ENCODE measurements around the gene AFF4. TPM values are rescaled to one million over a fixed set of nuclear protein-coding genes. Genes with fewer than 3 reads are reported as not detected.
A peak's percentile ranks its signal among the peaks of the same experiment; 100 is the strongest.

AFF4 gene
- total RNA-seq, 1 donor from 2014 or later: 69.9 TPM

GRCh38 chr5:132943362-132944022 is 19.9 kb downstream of the AFF4 start:
- no peak for TF ChIP-seq CTCF (conservative IDR thresholded peaks at IDR 0.05)
- no peak overlapping the region for H3K4me3 Mint-ChIP-seq
- no peak overlapping the region for H3K27ac Mint-ChIP-seq
- peaks cover 7% of the 10 kb centered on the region for H3K36me3 Mint-ChIP-seq
- H3K4me1 Mint-ChIP-seq (ENCODE audit: unreplicated experiment): peaks cover 5% of the 10 kb centered on the region
- H3K27me3 Mint-ChIP-seq: no peaks in the 10 kb centered on the region
- DNase-seq (ENCODE audit: extremely low spot score, unreplicated experiment): no peak
- no peaks in the 10 kb centered on the region for H3K9me3 Mint-ChIP-seq

- TF ChIP-seq CTCF (conservative IDR thresholded peaks at IDR 0.05): no peak
- H3K4me1 Mint-ChIP-seq (ENCODE audit: unreplicated experiment): no peaks in the 10 kb centered on the region
- peaks cover 9% of the 10 kb centered on the region for H3K36me3 Mint-ChIP-seq
- no peaks in the 10 kb centered on the region for H3K27me3 Mint-ChIP-seq
- no peak for DNase-seq (ENCODE audit: extremely low spot score, unreplicated experiment)
- H3K27ac Mint-ChIP-seq: no peak overlapping the region
- H3K9me3 Mint-ChIP-seq: no peaks in the 10 kb centered on the region
- no peak overlapping the region for H3K4me3 Mint-ChIP-seq
Measured at GRCh38 chr5:132941331-132941730, 22.1 kb downstream of the AFF4 start.

DNA sequence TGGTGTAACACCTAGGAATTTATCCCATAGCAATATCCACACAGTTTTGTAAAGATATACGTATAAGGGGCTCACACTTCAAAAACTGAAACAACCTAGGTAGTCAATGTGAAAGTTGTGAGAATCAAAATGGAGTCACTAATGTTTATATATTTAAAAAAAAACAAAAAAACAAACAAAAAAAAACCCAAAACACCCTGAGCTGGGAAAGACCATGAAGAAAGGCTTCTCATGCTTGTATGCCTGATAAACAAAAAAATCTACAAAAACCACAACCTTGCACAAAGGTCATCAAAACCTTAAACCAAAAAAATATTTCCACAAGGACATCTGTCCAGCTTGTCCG is 35.4 kb downstream of the AFF4 start:
- no peaks in the 10 kb centered on the region for H3K27me3 Mint-ChIP-seq
- no peak overlapping the region for H3K4me3 Mint-ChIP-seq
- H3K9me3 Mint-ChIP-seq: no peaks in the 10 kb centered on the region
- H3K36me3 Mint-ChIP-seq: peaks cover 47% of the 10 kb centered on the region
- no peak overlapping the region for H3K27ac Mint-ChIP-seq
- no peaks in the 10 kb centered on the region for H3K4me1 Mint-ChIP-seq (ENCODE audit: unreplicated experiment)
- no peak for DNase-seq (ENCODE audit: extremely low spot score, unreplicated experiment)
- no peak for TF ChIP-seq CTCF (conservative IDR thresholded peaks at IDR 0.05)

- no peak for DNase-seq (ENCODE audit: extremely low spot score, unreplicated experiment)
- H3K9me3 Mint-ChIP-seq: no peaks in the 10 kb centered on the region
- TF ChIP-seq CTCF (conservative IDR thresholded peaks at IDR 0.05): no peak
- H3K4me1 Mint-ChIP-seq (ENCODE audit: unreplicated experiment): no peaks in the 10 kb centered on the region
- no peak overlapping the region for H3K4me3 Mint-ChIP-seq
- no peaks in the 10 kb centered on the region for H3K27me3 Mint-ChIP-seq
- H3K36me3 Mint-ChIP-seq: peaks cover 42% of the 10 kb centered on the region
- H3K27ac Mint-ChIP-seq: peak overlapping the region; percentile 5
Measured at GRCh38 chr5:132927355-132928061, 35.9 kb downstream of the AFF4 start.

DNA sequence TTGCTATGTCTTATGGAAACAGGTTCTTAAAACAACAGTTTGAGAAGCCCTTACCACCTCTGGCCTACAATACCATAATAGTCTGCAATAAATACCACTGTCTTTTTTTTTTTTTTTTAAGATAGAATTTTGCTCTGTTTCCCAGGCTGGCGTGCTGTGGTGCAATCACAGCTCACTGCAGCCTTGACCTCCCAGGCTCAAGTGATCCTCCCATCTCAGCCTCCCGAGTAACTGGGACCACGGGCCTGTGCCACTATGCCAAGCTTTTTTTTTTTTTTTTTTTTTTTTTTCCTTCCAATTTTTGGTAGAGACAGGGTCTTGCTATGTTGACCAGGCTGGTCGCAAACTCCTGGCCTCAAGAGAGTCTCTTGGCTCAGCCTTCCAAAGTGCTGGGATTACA is 37.0 kb downstream of the AFF4 start:
- Mint-ChIP-seq H3K9me3 (no peaks in the 10 kb centered on the region), H3K4me1 (ENCODE audit: unreplicated experiment) (no peaks in the 10 kb centered on the region), H3K36me3 (peaks cover 47% of the 10 kb centered on the region), H3K27me3 (no peaks in the 10 kb centered on the region), H3K27ac (no peak overlapping the region), H3K4me3 (no peak overlapping the region)
- DNase-seq (ENCODE audit: extremely low spot score, unreplicated experiment): no peak
- TF ChIP-seq CTCF (conservative IDR thresholded peaks at IDR 0.05): no peak
